ENCODE data around the gene PGAM2. TPM values are rescaled to one million over a fixed set of nuclear protein-coding genes. Genes with fewer than 3 reads are reported as not detected.

The PGAM2 gene
- total RNA-seq, 2 donors from 2014 or later, result 1.2 to 1.7 TPM

DNA sequence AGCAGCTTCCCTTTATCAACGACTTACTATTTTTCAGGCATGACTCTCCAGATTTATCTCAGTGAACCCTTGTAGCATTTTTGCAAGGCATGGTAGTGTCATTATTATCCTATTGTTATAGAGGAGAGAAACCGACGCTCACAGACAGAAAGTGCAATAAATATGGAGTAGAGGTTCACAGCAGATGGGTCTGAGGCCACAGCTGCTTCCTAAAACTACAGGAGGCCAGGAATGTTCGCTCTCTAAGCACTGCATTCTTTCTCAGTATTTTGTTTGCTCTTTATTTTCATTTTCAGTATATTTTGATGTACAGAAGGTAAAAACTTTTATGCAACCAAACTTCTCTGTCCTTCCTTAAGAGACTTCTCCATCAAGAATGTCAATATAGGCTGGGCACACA lies 34.3 kb upstream of the PGAM2 start:
- DNase-seq (no peak), ATAC-seq (replicated peaks in 1 of 2) (no peak)
- no peak overlapping the region for H3K4me3 Mint-ChIP-seq
- no peaks in the 10 kb centered on the region for H3K9me3 Mint-ChIP-seq
- no peaks in the 10 kb centered on the region for H3K36me3 Mint-ChIP-seq (ENCODE audit: insufficient read depth in 2 of 2)
- peaks cover 22% of the 10 kb centered on the region for H3K4me1 Mint-ChIP-seq (ENCODE audit: low read depth)
- no peak overlapping the region for H3K27ac Mint-ChIP-seq
- no peaks in the 10 kb centered on the region for H3K27me3 Mint-ChIP-seq (ENCODE audit: low read depth)

DNA sequence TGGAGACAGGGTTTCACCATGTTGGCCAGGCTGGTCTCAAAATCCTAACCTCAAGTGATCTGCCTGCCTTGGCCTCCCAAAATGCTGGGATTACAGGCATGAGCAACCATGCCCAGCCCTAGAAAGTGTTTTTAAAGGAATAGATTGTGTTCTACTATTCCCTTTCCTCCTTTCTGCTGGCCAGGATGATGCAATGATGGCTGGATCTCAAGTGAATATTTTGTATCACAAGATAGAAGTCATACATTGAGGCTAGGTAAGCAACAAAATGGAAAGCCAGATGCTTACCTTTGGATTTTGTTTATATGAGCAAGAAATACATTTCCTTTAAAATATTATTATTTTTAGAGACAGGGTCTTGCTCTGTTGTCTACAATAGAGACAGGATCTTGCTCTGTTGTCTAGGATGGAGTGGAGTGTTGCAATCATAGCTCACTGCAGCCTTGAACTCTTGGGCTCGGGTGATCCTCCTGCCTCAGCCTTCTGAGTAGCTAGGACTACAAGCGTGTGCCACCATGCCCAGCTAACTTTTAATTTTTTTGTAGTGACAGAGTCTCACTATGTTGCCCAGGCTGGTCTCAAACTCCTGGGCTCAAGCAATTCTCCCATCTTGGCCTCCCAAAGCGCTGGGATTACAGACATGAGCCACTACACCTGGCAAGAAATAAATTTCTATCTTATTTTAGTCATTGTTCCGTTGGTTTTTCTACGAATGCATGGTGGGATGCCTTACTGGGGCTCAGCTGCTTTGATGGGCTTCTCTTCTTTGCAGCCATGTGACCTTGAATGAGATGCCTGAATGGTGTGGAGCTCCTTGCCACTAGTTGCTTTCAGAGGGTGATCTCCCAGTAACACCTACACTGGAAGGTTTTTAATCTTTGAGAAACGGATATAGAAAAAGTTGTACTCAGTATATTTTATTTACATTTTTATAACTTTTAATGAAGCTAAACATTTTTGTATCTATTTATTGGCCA lies 33.0 kb upstream of the PGAM2 start:
- DNase-seq, result no peak
- peaks cover 22% of the 10 kb centered on the region for H3K4me1 Mint-ChIP-seq (ENCODE audit: low read depth)
- no peaks in the 10 kb centered on the region for H3K27me3 Mint-ChIP-seq (ENCODE audit: low read depth)
- no peaks in the 10 kb centered on the region for H3K36me3 Mint-ChIP-seq (ENCODE audit: insufficient read depth in 2 of 2)
- peak overlapping the region in 1 of 2 donors; percentile 24 for H3K4me3 Mint-ChIP-seq
- no peak for ATAC-seq (replicated peaks in 1 of 2)
- H3K27ac Mint-ChIP-seq, result no peak overlapping the region
- H3K9me3 Mint-ChIP-seq, result no peaks in the 10 kb centered on the region

DNA sequence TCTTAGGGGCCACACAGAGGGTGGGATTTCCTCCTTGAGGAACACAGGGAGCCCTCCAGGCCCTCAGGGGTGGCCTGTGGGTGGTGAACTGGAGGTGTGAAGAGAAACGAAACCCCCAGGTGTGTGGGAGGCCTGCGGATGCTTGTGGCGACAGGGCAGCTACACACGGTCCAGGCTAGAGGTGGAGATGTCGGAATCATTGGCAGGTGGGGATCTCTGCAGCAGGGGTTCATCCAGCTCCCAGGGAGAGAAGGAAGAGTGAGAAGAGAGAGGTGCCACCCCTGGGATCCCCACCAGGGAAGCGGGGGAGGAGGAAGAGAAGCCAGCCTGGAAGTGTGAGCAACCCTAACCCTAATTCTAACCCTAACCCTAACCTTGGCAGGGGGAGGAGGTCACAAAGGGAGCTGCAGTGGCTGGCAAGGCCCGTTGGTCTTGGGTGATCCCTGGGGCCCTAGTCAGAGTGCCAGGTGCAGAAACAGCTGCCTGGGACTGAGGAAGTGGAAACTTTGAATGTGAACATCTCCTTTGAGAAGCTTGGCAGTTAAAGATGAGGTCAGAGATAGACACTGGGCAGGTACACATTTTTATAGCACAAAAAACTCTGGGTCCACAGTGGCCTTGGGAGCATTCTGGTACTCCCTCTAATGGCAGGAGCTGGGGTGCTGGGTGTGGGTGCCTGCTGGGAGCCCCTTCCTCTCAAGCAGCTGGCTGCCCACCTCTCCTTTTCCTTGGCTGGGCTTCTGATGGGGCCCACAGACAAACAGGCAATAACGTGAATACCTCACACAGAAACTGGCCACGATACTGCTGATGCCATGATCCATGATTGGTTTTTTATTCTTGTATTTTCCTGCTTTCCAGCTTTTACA lies 31.9 kb upstream of the PGAM2 start:
- Mint-ChIP-seq H3K27me3 (ENCODE audit: low read depth) (no peaks in the 10 kb centered on the region), H3K27ac (no peak overlapping the region), H3K4me3 (peak overlapping the region in 1 of 2 donors; percentile 24), H3K9me3 (no peaks in the 10 kb centered on the region), H3K4me1 (ENCODE audit: low read depth) (peaks cover 22% of the 10 kb centered on the region), H3K36me3 (ENCODE audit: insufficient read depth in 2 of 2) (no peaks in the 10 kb centered on the region)
- DNase-seq (no peak), ATAC-seq (replicated peaks in 1 of 2) (peak; percentile 80 to 83)

DNA sequence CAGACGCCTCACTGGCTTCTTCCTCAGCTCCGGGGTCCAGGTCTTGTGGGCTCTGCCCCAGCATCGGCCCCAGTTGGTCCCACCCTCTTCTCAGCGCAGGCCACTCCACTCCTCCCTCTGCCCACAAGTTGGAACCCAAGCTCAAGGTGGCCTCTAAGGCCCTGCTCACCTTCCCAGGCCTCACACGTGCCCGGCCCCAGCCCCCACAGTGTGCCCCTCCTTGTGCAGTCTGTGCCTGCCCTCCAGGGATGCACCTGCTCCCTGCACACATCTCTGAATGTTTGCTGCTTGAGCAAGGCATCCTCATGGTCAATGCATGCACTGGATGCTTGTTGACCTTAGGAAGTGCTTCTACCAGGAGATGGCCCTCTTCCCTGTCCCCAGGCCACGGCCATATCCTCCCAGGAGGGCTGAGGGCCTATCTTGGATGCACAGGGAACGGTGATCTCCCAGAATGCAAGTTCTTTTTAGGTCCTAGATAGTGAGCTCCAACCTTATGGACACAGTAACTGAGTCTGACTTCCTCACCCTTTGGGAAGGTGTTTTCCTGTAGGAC lies 31.0 kb upstream of the PGAM2 start:
- Mint-ChIP-seq H3K9me3 (no peaks in the 10 kb centered on the region), H3K36me3 (ENCODE audit: insufficient read depth in 2 of 2) (no peaks in the 10 kb centered on the region), H3K27ac (no peak overlapping the region), H3K27me3 (ENCODE audit: low read depth) (no peaks in the 10 kb centered on the region), H3K4me3 (peak overlapping the region in 1 of 2 donors; percentile 39), H3K4me1 (ENCODE audit: low read depth) (peaks cover 22% of the 10 kb centered on the region)
- no peak for ATAC-seq (replicated peaks in 1 of 2)
- DNase-seq, result no peak

DNA sequence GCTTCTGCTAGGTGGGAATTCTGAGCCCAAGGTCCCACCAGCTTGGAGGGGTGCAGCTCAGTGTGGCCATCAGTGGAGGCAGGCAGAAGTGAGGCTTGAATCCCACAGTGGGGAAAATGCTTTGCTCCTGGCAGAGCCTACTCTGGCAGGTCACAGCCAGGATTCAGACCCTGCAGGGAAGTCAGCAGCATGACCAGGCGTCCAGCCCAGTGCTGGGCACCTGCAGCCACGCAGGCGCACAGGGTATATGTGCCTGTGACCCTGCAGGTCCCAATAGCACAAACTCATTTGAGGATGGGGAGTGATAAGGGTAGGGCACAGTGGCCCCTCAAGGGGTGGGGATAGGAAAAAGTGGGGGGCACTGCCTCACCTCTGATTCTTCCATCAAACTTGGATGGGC lies 30.4 kb upstream of the PGAM2 start:
- Mint-ChIP-seq H3K36me3 (ENCODE audit: insufficient read depth in 2 of 2) (no peaks in the 10 kb centered on the region), H3K27ac (no peak overlapping the region), H3K4me3 (no peak overlapping the region), H3K4me1 (ENCODE audit: low read depth) (peaks cover 22% of the 10 kb centered on the region), H3K9me3 (no peaks in the 10 kb centered on the region), H3K27me3 (ENCODE audit: low read depth) (no peaks in the 10 kb centered on the region)
- no peak for ATAC-seq (replicated peaks in 1 of 2)
- no peak for DNase-seq

DNA sequence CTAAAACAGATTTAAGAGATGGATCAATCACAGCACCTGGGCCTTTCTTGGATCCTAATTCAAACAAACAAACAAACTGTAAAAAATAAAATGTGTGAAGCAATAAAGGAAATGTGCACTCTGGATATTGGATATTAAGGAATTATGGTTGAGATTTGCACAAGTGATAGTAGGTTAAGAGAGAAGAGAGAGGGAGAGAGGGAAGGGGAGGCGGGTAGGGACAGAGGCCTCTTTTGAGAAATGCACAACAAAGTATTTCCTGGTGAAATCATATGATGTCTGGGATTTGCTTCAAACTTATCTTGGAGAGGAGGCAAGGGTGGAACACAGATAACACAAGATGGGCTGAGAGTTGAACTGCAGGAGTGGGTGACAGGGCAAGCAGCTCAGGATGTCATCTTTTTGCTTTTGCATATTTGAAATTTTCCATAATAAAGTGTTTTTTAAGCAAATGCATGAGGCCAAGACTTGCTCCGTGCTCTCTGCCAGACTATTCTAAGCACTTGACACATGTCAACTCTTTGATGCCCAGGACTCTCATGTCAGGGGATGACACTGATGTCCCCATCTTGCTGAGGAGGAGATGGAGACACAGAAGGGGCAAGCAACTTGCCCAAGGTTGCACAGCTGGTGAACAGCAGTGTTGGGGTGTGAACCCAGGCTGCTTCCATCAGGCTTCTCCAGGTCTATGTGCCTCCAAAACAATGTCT lies 29.7 kb upstream of the PGAM2 start:
- Mint-ChIP-seq H3K27me3 (ENCODE audit: low read depth) (no peaks in the 10 kb centered on the region), H3K4me3 (no peak overlapping the region), H3K36me3 (ENCODE audit: insufficient read depth in 2 of 2) (no peaks in the 10 kb centered on the region), H3K27ac (no peak overlapping the region), H3K4me1 (ENCODE audit: low read depth) (peaks cover 22% of the 10 kb centered on the region), H3K9me3 (no peaks in the 10 kb centered on the region)
- ATAC-seq (replicated peaks in 1 of 2), result no peak
- no peak for DNase-seq

DNA sequence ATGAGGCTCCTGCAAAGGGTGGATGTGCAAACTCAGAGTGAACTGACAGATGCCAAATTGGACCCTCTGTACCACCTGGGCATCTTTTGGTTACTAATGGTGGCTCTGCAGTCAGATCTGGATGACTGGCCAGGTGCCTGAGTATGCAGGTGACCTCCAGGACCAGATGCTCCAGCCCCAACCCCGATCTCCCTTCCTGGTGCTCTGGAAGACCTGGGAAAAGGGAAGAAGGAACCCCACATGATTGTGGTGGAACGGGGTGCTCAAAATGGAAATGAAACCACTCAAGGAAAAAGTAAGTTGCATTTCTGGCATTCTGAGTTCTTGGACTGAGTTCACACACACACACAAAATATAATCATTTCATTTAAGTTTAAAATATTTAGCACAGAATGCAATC lies 29.0 kb upstream of the PGAM2 start:
- Mint-ChIP-seq H3K4me3 (no peak overlapping the region), H3K27ac (no peak overlapping the region), H3K9me3 (no peaks in the 10 kb centered on the region), H3K4me1 (ENCODE audit: low read depth) (peaks cover 22% of the 10 kb centered on the region), H3K36me3 (ENCODE audit: insufficient read depth in 2 of 2) (no peaks in the 10 kb centered on the region), H3K27me3 (ENCODE audit: low read depth) (no peaks in the 10 kb centered on the region)
- DNase-seq, result no peak
- ATAC-seq (replicated peaks in 1 of 2), result no peak

DNA sequence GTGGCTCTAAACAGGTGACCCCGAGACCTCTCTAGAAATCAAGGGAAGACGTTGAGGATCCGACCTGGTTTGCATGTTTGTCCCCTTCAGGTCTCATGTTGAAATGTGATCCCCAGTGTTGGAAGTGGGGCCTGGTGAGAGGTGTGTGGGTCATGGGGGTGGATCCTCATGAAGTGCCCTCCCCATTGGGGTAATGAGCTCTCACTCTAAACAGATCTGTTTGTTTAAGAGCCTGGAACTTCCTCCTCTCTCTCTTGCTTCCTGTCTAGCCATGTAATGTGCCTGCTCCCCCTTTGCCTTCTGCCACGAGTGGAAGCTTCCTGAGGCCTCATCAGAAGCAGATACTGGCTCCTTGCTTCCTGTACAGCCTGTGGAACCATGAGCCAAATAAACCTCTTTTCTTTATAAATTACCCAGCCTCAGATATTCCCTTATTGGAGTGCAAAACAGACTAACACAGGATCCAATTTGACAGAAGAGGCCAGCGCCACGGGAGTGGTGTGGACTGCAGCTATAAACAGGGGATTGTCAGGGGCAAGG lies 27.8 kb upstream of the PGAM2 start:
- H3K27ac Mint-ChIP-seq, result no peak overlapping the region
- H3K4me1 Mint-ChIP-seq (ENCODE audit: low read depth), result peaks cover 18% of the 10 kb centered on the region
- DNase-seq, result no peak
- no peak overlapping the region for H3K4me3 Mint-ChIP-seq
- no peak for ATAC-seq (replicated peaks in 1 of 2)
- H3K27me3 Mint-ChIP-seq (ENCODE audit: low read depth), result no peaks in the 10 kb centered on the region
- no peaks in the 10 kb centered on the region for H3K9me3 Mint-ChIP-seq
- no peaks in the 10 kb centered on the region for H3K36me3 Mint-ChIP-seq (ENCODE audit: insufficient read depth in 2 of 2)

DNA sequence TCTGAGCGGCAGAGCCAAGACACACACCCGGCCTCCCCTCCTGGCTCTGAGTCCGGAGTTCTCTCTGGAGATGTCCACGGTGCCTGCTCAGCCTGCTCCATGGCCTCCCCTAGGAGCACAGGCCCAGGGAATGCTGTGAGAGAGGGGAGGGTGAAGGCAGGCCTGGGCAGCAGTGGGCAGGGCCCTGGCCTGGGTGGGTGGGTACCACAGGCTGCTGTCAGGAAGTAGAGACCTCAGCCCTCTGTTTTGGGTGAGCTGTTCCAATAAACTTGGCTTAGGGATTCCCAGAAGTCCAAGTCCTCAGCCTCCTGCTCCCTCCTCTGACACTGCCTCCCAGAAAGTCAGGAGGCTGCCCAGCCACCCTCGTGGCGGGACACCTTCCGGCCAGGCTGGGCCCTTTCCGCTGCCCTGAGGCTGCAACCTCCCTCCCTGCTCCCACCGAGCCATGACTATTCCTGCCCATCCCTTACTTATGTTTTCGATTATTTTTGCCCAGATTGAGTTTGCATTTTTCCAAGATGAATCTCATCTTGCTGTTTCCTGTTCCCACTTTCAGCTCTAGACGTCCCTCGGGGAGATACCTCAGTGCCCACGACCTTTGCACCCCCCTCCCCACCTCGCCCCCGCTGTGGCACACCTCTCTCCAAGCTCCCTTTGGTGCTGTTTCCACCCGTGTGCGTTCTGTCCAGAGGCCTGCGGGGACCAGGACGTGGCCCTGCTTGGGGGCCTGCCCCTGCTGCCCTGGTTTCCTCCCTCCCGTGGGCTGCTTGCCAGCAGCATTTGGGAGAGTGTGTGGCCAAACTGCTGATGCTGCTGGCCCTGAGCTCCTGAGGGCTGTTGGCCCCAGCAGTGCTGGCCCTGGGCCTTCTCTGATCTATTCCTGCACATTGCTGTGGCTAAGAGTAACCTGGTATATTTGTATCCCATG lies 22.8 kb upstream of the PGAM2 start:
- ATAC-seq (replicated peaks in 1 of 2) (no peak), DNase-seq (no peak)
- Mint-ChIP-seq H3K4me3 (no peak overlapping the region), H3K36me3 (ENCODE audit: insufficient read depth in 2 of 2) (no peaks in the 10 kb centered on the region), H3K27ac (no peak overlapping the region), H3K27me3 (ENCODE audit: low read depth) (no peaks in the 10 kb centered on the region), H3K4me1 (ENCODE audit: low read depth) (peaks cover 9% of the 10 kb centered on the region), H3K9me3 (no peaks in the 10 kb centered on the region)

DNA sequence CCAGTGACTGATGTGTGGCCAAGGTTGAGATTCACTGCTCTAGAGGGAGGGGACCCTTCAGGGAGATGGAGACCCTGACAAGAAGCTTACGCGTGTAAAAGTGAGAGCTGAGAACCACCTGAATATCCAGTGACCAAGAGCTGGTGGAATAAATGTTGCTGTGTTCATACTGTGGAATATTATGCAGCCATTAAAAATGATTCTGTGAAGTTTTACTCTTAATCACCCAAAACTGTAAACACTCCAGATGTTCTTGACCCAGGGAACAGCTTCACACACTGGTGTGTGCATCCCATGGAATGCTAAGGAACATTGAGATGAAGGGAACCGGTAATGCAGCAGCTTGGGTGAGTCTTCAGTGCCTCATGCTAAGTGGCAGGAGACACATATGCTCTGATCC lies 21.3 kb upstream of the PGAM2 start:
- Mint-ChIP-seq H3K4me3 (no peak overlapping the region), H3K4me1 (ENCODE audit: low read depth) (peaks cover 18% of the 10 kb centered on the region), H3K27ac (no peak overlapping the region), H3K27me3 (ENCODE audit: low read depth) (no peaks in the 10 kb centered on the region), H3K9me3 (no peaks in the 10 kb centered on the region), H3K36me3 (ENCODE audit: insufficient read depth in 2 of 2) (no peaks in the 10 kb centered on the region)
- no peak for DNase-seq
- no peak for ATAC-seq (replicated peaks in 1 of 2)

DNA sequence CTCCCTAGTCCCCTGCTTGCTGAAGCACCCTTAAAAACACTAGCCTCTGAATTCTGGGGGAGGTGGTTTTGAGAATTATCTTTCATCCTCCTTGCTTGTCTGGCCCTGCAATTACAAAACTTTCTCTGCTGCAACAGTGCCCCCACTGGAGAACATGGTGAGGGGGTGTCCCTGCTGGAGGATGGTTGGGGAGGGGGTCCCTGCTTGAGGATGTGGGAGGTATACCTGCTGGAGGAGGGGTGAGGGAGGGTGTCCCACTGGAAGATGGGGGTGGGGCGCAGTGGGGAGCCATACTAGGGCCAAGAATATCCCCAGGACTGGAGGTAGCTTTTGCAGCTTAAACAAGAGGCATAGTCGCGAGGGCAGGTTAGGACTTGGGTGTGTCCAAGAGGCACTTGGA lies 20.2 kb upstream of the PGAM2 start:
- no peak for DNase-seq
- Mint-ChIP-seq H3K4me3 (no peak overlapping the region), H3K36me3 (ENCODE audit: insufficient read depth in 2 of 2) (peaks cover 2 to 7% of the 10 kb centered on the region in 2 donors), H3K27ac (no peak overlapping the region), H3K9me3 (no peaks in the 10 kb centered on the region), H3K27me3 (ENCODE audit: low read depth) (no peaks in the 10 kb centered on the region), H3K4me1 (ENCODE audit: low read depth) (peaks cover 29% of the 10 kb centered on the region)
- ATAC-seq (replicated peaks in 1 of 2), result no peak

DNA sequence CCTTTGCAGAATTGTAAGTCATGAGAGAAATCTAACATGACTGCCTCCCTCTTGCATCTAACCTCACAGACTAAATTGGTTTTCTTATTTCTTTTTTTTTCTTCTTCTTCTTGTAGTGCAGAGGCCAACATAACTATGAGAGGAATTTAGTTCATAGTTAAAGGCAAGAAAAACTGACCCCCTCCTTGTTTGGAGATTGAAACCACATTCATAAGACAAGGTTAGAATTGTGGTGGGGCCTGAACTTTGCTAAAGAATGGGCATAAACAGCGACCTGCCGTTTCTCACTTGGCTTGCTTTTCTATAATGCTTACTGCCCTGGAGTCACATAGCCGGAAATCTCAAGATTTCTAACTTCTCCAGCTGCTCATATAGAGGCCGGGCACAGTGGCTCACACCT lies 19.3 kb upstream of the PGAM2 start:
- ATAC-seq (replicated peaks in 1 of 2) (no peak), DNase-seq (no peak)
- peaks cover 34% of the 10 kb centered on the region for H3K4me1 Mint-ChIP-seq (ENCODE audit: low read depth)
- no peaks in the 10 kb centered on the region for H3K9me3 Mint-ChIP-seq
- H3K27me3 Mint-ChIP-seq (ENCODE audit: low read depth), result no peaks in the 10 kb centered on the region
- peaks cover 2 to 7% of the 10 kb centered on the region in 2 donors for H3K36me3 Mint-ChIP-seq (ENCODE audit: insufficient read depth in 2 of 2)
- H3K4me3 Mint-ChIP-seq, result no peak overlapping the region
- H3K27ac Mint-ChIP-seq, result no peak overlapping the region
